HEK293T (cell line): ENCODE measurements around the gene HDLBP.

Experiments used
- ARNT ChIP-seq: fragments of 450-650 bp; IDR thresholded peaks from 2 replicates; pipeline ENCODE4 v1.6.1; 2017; ENCODE audit warnings: mild to moderate bottlenecking
- ELF4 ChIP-seq: fragments of 450-650 bp; IDR thresholded peaks from 2 replicates; pipeline ENCODE4 v1.6.1; 2017; ENCODE audit warnings: antibody characterized with exemption
- FOXA1 ChIP-seq: fragments of 450-650 bp; IDR thresholded peaks from 2 replicates; pipeline ENCODE4 v1.6.1; 2016; ENCODE audit warnings: mild to moderate bottlenecking
- FOXK2 ChIP-seq: fragments of 450-650 bp; IDR thresholded peaks from 2 replicates; pipeline ENCODE4 v1.6.1; 2016; ENCODE audit warnings: mild to moderate bottlenecking
- FOXM1 ChIP-seq: fragments of 450-650 bp; IDR thresholded peaks from 2 replicates; pipeline ENCODE4 v1.6.1; 2017; ENCODE audit warnings: mild to moderate bottlenecking, borderline replicate concordance
- NFRKB ChIP-seq: fragments of 450-650 bp; IDR thresholded peaks from 2 replicates; pipeline ENCODE4 v1.6.1; 2016; ENCODE audit warnings: mild to moderate bottlenecking, moderate library complexity
- PKNOX1 ChIP-seq: fragments of 450-650 bp; IDR thresholded peaks from 2 replicates; pipeline ENCODE4 v1.6.1; 2016
- SP1 ChIP-seq: fragments of 450-650 bp; IDR thresholded peaks from 2 replicates; pipeline ENCODE4 v1.6.1; 2017
- SUZ12 ChIP-seq: fragments of 450-650 bp; IDR thresholded peaks from 2 replicates; pipeline ENCODE4 v1.6.1; 2016; ENCODE audit warnings: mild to moderate bottlenecking
- TARDBP ChIP-seq: fragments of 450-650 bp; IDR thresholded peaks from 2 replicates; pipeline ENCODE4 v1.6.1; 2016
- ZNF384 ChIP-seq: fragments of 450-650 bp; IDR thresholded peaks from 2 replicates; pipeline ENCODE4 v1.6.1; 2016

GRCh38 chr2:241363426-241363825 is 48.0 kb upstream of the HDLBP start:
- no peak for TF ChIP-seq SUZ12
- no peak for TF ChIP-seq FOXA1
- TF ChIP-seq FOXM1: no peak
- no peak for TF ChIP-seq FOXK2
- TF ChIP-seq NFRKB: no peak
- no peak for TF ChIP-seq SP1
- no peak for TF ChIP-seq ARNT
- no peak for TF ChIP-seq ZNF384
- TF ChIP-seq TARDBP: no peak
- TF ChIP-seq ELF4: no peak
- TF ChIP-seq PKNOX1: no peak
